PC-9 (cell line): Measurements from ENCODE around the gene DDO. TPM values are rescaled to one million over a fixed set of nuclear protein-coding genes. Genes with fewer than 3 reads are reported as not detected.

Experiments used
- BruUV-seq: library from RNA; stranded (reverse); fragments of 400-500 nt; replicated peaks from 2 replicates; lab custom pipeline; 2021; lab: Mats Ljungman, UMichigan
- CTCF ChIA-PET: fragments of 300-600 bp; sonication (Branson Sonifier 250); formaldehyde crosslinking; loops from one replicate; lab custom pipeline; 2022; ENCODE audit warnings: antibody characterized with exemption; lab: Charles Lee
- POLR2A ChIA-PET: fragments of 300-600 bp; sonication (Branson Sonifier 250); formaldehyde crosslinking; loops from one replicate; lab custom pipeline; 2022; ENCODE audit warnings: antibody characterized with exemption; ENCODE audit not compliant: unreplicated experiment; lab: Charles Lee
- DNase-seq, 2 experiments: peaks; one replicate each; pipeline versions ENCODE4 v3.0.0 to v3.0.0-alpha.2; 2015 to 2022; ENCODE audit warnings: mixed read lengths in 1 of 2
- H2AFZ ChIP-seq: fragments of 200-600 bp; sonication (generic); 2 replicates; pipeline ENCODE4 v1.8.1; 2017; ENCODE audit warnings: antibody characterized with exemption
- H3F3A ChIP-seq: fragments of 200-600 bp; sonication (generic); 2 replicates; pipeline ENCODE4 v1.8.1; 2017; ENCODE audit warnings: antibody characterized with exemption, mild to moderate bottlenecking, low read depth; ENCODE audit not compliant: insufficient read depth
- H3K27ac ChIP-seq: fragments of 200-600 bp; sonication (generic); 2 replicates; pipeline ENCODE4 v1.6.1; 2016; ENCODE audit warnings: mixed run types
- H3K27me3 ChIP-seq: fragments of 200-600 bp; sonication (generic); 2 replicates; pipeline ENCODE4 v1.6.1; 2016; ENCODE audit warnings: low read depth, mixed run types; ENCODE audit not compliant: insufficient read depth
- H3K36me3 ChIP-seq: fragments of 200-600 bp; sonication (generic); 2 replicates; pipeline ENCODE4 v1.6.1; 2016; ENCODE audit warnings: low read depth, mixed run types
- H3K4me1 ChIP-seq: fragments of 200-600 bp; sonication (generic); replicated peaks from 2 replicates; pipeline ENCODE4 v1.6.1; 2016; ENCODE audit warnings: mixed run types; ENCODE audit not compliant: insufficient read depth
- H3K4me2 ChIP-seq: fragments of 200-600 bp; sonication (generic); 2 replicates; pipeline ENCODE4 v1.6.1; 2017; ENCODE audit warnings: mixed run types
- H3K4me3 ChIP-seq: fragments of 200-600 bp; sonication (generic); 2 replicates; pipeline ENCODE4 v1.6.1; 2016; ENCODE audit warnings: mixed run types
- H3K79me2 ChIP-seq: fragments of 200-600 bp; sonication (generic); 2 replicates; pipeline ENCODE4 v1.6.1; 2017; ENCODE audit warnings: low read depth, mixed run types
- H3K9me2 ChIP-seq: fragments of 200-600 bp; sonication (generic); 2 replicates; pipeline ENCODE4 v1.8.1; 2017; ENCODE audit warnings: mild to moderate bottlenecking; ENCODE audit not compliant: insufficient read depth
- H3K9me3 ChIP-seq: fragments of 200-600 bp; sonication (generic); 2 replicates; pipeline ENCODE4 v1.8.1; 2016; ENCODE audit warnings: low read depth; ENCODE audit not compliant: insufficient read depth
- H4K20me1 ChIP-seq: fragments of 200-600 bp; sonication (generic); 2 replicates; pipeline ENCODE4 v1.8.1; 2017; ENCODE audit not compliant: insufficient read depth
- EZH2 ChIP-seq: fragments of 200-600 bp; sonication (generic); IDR thresholded peaks from 2 replicates; pipeline ENCODE4 v1.8.0; 2017; ENCODE audit warnings: antibody characterized with exemption, low read depth
- intact Hi-C: fragments of 100-400 bp; cut with micrococcal nuclease; formaldehyde crosslinking; loops from one replicate; pipeline ENCODE4 v1.10.0; 2022; ENCODE audit not compliant: unreplicated experiment
- total RNA-seq: library from RNA; stranded (reverse); gene quantifications from 2 replicates; pipeline ENCODE4 v1.2.3, GENCODE V29; 2021
- TF ChIP-seq, protein P1 (sequence below): fragments of 200-600 bp; sonication (generic); conservative IDR thresholded peaks from 2 replicates; pipeline ENCODE4 v1.6.1; 2017; ENCODE audit warnings: mixed run types, antibody characterized with exemption, mild to moderate bottlenecking, moderate library complexity

Gene DDO
- total RNA-seq, 1 experiment from 2014 or later = 3.6 TPM

DNA sequence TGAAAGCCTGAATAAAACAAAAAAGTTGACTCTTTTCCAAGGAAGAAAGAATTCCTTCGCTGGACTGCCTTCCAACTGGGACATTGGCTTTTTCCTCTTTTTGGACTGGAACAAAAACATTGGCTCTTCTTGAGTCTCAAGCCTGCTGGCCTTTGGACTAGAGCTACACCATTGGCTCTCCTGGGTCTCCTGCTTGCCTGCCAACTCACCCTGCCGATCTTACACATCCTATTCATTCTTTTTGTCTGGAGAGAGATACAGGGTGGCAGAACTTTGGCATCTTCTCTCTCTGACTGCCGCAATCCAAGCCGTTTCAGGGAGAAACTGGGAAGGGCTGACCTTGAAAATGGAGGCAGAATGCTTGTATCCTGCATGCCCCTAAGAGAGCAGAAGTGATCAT lies 20.2 kb downstream of the DDO start:
- H4K20me1 ChIP-seq = no peaks in the 10 kb centered on the region

DNA sequence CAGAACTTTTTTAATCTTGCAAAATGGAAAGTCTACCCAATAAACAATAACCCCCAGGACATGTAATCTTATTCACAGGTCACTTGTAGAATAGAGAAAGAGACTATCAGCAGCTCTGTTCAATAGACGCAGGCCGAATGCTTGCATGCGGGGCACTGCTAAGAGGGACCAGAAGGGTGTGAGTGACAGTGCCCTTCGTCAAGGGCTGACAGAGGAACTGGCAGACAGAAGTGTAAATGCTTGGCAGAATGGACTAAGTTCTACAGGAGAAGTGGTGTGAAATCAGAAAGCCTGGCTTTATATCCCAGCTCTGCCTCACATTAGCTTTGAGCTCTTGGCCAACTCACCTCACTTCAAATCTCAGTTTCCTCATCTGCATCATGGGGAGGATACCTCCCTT lies 21.0 kb downstream of the DDO start:
- Histone ChIP-seq H3K9me2 (no peaks in the 10 kb centered on the region), H3K4me3 (no peak overlapping the region), H3K9me3 (no peaks in the 10 kb centered on the region), H3K79me2 (no peaks in the 10 kb centered on the region), H3K4me1 (no peaks in the 10 kb centered on the region), H3K4me2 (no peak overlapping the region), H3F3A (no peaks in the 10 kb centered on the region), H3K27me3 (no peaks in the 10 kb centered on the region), H3K36me3 (no peaks in the 10 kb centered on the region), H3K27ac (no peak overlapping the region), H4K20me1 (no peaks in the 10 kb centered on the region), H2AFZ (no peak overlapping the region)
- intact Hi-C loops = loop anchor here (5.0 kb wide), 2 partner anchors 217 to 342 kb away; partner anchors contain the start of gene WASF1
- no TSS peak for BruUV-seq
- CTCF ChIA-PET = no interaction called here
- no peak for DNase-seq
- no peak for TF ChIP-seq EZH2
- TF ChIP-seq, protein P1, sequence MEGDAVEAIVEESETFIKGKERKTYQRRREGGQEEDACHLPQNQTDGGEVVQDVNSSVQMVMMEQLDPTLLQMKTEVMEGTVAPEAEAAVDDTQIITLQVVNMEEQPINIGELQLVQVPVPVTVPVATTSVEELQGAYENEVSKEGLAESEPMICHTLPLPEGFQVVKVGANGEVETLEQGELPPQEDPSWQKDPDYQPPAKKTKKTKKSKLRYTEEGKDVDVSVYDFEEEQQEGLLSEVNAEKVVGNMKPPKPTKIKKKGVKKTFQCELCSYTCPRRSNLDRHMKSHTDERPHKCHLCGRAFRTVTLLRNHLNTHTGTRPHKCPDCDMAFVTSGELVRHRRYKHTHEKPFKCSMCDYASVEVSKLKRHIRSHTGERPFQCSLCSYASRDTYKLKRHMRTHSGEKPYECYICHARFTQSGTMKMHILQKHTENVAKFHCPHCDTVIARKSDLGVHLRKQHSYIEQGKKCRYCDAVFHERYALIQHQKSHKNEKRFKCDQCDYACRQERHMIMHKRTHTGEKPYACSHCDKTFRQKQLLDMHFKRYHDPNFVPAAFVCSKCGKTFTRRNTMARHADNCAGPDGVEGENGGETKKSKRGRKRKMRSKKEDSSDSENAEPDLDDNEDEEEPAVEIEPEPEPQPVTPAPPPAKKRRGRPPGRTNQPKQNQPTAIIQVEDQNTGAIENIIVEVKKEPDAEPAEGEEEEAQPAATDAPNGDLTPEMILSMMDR = no peak
- POLR2A ChIA-PET = no interaction called here

More for the DNA sequence above, 20.2 kb downstream of the DDO start:
- intact Hi-C loops = no loop called here
- no peaks in the 10 kb centered on the region for H3K79me2 ChIP-seq
- POLR2A ChIA-PET = no interaction called here
- H3K36me3 ChIP-seq = no peaks in the 10 kb centered on the region
- DNase-seq = no peak
- H2AFZ ChIP-seq = no peak overlapping the region
- H3F3A ChIP-seq = no peaks in the 10 kb centered on the region
- no peak overlapping the region for H3K27ac ChIP-seq
- no peak for TF ChIP-seq EZH2
- TF ChIP-seq, protein P1 = no peak
- no peaks in the 10 kb centered on the region for H3K9me2 ChIP-seq
- no peaks in the 10 kb centered on the region for H3K27me3 ChIP-seq
- BruUV-seq = no TSS peak
- no peaks in the 10 kb centered on the region for H3K9me3 ChIP-seq
- no peaks in the 10 kb centered on the region for H3K4me1 ChIP-seq
- H3K4me3 ChIP-seq = no peak overlapping the region
- no peak overlapping the region for H3K4me2 ChIP-seq
- CTCF ChIA-PET = no interaction called here

DNA sequence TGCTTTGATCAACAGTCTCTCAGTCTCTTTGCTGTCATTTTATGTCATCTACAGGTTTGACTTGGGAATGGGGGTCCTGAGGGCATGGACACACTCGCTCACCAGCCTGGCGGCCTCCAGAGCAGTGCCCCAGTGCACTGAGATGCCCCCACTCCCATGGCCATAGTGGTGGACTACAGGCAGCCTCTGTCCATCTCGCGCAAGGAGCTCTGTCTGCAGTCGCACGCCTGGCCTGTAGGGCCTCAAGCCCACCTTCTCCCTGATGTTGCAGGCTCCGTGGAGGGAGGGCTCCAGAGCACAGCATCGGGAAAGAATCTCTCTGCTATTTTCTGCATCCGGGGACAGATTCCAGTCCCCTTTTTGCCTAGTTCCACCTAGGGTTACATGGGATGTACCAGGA lies 22.6 kb downstream of the DDO start:
- Histone ChIP-seq H3K4me3 (no peak overlapping the region), H3K79me2 (no peaks in the 10 kb centered on the region), H2AFZ (no peak overlapping the region), H4K20me1 (no peaks in the 10 kb centered on the region), H3K27me3 (no peaks in the 10 kb centered on the region), H3K27ac (no peak overlapping the region), H3K9me2 (no peaks in the 10 kb centered on the region), H3K9me3 (no peaks in the 10 kb centered on the region), H3K4me2 (no peak overlapping the region), H3K4me1 (no peaks in the 10 kb centered on the region), H3F3A (no peaks in the 10 kb centered on the region), H3K36me3 (no peaks in the 10 kb centered on the region)
- intact Hi-C loops = loop anchor here (5.0 kb wide), 2 partner anchors 215 to 340 kb away; partner anchors contain the start of gene WASF1
- TF ChIP-seq, protein P1 = no peak
- no peak for TF ChIP-seq EZH2
- POLR2A ChIA-PET = no interaction called here
- no peak for DNase-seq
- CTCF ChIA-PET = interaction anchor here (0.5 kb wide), 1 partner anchor 213 kb away, joined by 5 read pairs; the partner anchor contains the start of gene WASF1
- BruUV-seq = no TSS peak
